ENCODE data around the gene ATXN10. TPM values are rescaled to one million over a fixed set of nuclear protein-coding genes. Genes with fewer than 3 reads are reported as not detected.

Gene ATXN10
- total and polyA plus RNA-seq, 10 of the 15 experiments (the other 5 are each of a cell fraction or from before 2014, with no cell fraction given), result 29.2 to 249 (median 146) TPM

- no peak for TF ChIP-seq USF1 (IDR thresholded peaks at IDR 0.05; ENCODE audit: borderline replicate concordance, extremely low read length, insufficient read depth, low read depth, low read length)
- no peak for TF ChIP-seq TCF3 (IDR thresholded peaks at IDR 0.05; ENCODE audit: borderline replicate concordance, insufficient read depth, low read depth, low read length)
Observed at GRCh38 chr22:45878051-45878781, 206.6 kb downstream of the ATXN10 start (continued).

DNA sequence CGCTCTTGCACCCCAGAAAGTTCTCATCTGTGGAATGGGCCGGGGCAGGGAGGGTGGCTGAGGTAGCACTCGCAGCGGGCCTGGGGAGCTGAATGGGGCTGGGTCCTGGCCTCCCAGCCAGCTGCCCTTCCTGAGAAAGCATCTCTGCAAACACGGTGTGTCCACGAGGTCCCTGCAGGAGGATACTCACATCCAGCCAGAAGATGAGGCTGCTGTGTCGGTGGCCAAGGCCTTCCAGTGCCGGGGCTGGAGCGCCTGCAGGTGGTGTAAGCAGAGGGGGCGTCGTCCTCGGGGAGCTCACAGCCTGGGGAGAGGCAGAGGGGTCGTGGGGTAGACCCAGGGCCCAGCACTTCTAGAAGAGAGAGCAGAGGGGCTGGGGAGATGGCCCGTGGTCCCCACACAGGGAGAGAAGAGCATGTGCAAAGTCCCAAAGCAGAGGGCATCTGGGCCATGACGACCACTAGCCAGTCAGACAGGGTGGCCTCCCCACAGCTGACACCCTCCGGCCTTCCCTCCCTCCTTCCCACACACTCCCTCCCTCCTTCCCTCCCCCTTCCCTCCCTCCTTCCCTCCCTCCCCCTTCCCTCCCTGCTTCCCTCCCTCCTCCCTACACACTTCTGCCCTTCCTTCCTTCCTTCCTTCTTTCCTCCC is 207.4 kb downstream of the ATXN10 start:
- ChIA-PET RAD21 (ENCODE audit: unreplicated experiment) (no interaction called here), POLR2A (no interaction called here)
- no peak for FAIRE-seq

More for the DNA sequence above, 207.4 kb downstream of the ATXN10 start:
- no TSS peak for BruUV-seq (replicated peaks)
- in situ Hi-C loops (cut with MboI) (no loop called here), intact Hi-C loops (cut with micrococcal nuclease; ENCODE audit: unreplicated experiment) (no loop called here)
- DNase-seq (ENCODE audit: low read depth, low spot score), result no peak
- no peak overlapping the region for H2AFZ ChIP-seq (ENCODE audit: control insufficient read depth, low read depth, low read length)
- no peak overlapping the region for H3K27ac ChIP-seq (ENCODE audit: control insufficient read depth, insufficient read depth)
- H4K20me1 ChIP-seq (ENCODE audit: control insufficient read depth, insufficient read depth), result no peaks in the 10 kb centered on the region
- ATAC-seq, result no peak
- no peaks in the 10 kb centered on the region for H3K79me2 ChIP-seq (ENCODE audit: control insufficient read depth, insufficient read depth, low read length)
- no peaks in the 10 kb centered on the region for H3K9me3 ChIP-seq (replicated peaks; ENCODE audit: control insufficient read depth, insufficient read depth, low read length)
- H3K9ac ChIP-seq (ENCODE audit: control insufficient read depth, insufficient read depth, low read length), result no peak overlapping the region
- no peak for TF ChIP-seq YBX1 (IDR thresholded peaks at IDR 0.05)
- TF ChIP-seq MEF2B (IDR thresholded peaks at IDR 0.05; ENCODE audit: partially characterized antibody, poor library complexity, severe bottlenecking), result no peak
- TF ChIP-seq SIX5 (IDR thresholded peaks at IDR 0.05; ENCODE audit: low read depth, low read length, severe bottlenecking), result no peak
- no peak for TF ChIP-seq SUZ12 (IDR thresholded peaks at IDR 0.05; ENCODE audit: unreplicated experiment)
- no peaks in the 10 kb centered on the region for H3K36me3 ChIP-seq (ENCODE audit: control insufficient read depth in 2 of 2, insufficient read depth in 2 of 2, low read length in 1 of 2)
- ChIA-PET SMC1A (ENCODE audit: uncharacterized antibody, unreplicated experiment) (no interaction called here), CTCF (no interaction called here)
- H3K4me1 ChIP-seq (ENCODE audit: control insufficient read depth, insufficient read depth, low read length), result no peaks in the 10 kb centered on the region
- no peak overlapping the region for H3K4me3 ChIP-seq
- H3K4me2 ChIP-seq (ENCODE audit: control insufficient read depth, insufficient read depth), result no peak overlapping the region
- peaks cover 0 to 2% of the 10 kb centered on the region in 2 experiments; a peak in 3 of 4 replicates for H3K27me3 ChIP-seq (replicated peaks in 1 of 2; ENCODE audit: control insufficient read depth in 2 of 2, insufficient read depth in 2 of 2, low read length in 1 of 2)
- WGBS (ENCODE audit: insufficient coverage, insufficient replicate concordance, low lambda C conversion rate, missing lambda C conversion rate), result 21% methylated on average over 13 of the region's 16 CpGs

Data from GM12878 (cell line).